GM19438 (cell line): ENCODE data around the gene ADIPOR2.
A peak's percentile ranks its signal among the peaks of the same experiment; 100 is the strongest.

Experiments
- ATAC-seq: cut with Tn5 transposase; IDR thresholded peaks from one replicate; pipeline ENCODE4 v1.9.1; 2021; ENCODE audit warnings: low read depth; ENCODE audit not compliant: unreplicated experiment

The ADIPOR2 gene

DNA sequence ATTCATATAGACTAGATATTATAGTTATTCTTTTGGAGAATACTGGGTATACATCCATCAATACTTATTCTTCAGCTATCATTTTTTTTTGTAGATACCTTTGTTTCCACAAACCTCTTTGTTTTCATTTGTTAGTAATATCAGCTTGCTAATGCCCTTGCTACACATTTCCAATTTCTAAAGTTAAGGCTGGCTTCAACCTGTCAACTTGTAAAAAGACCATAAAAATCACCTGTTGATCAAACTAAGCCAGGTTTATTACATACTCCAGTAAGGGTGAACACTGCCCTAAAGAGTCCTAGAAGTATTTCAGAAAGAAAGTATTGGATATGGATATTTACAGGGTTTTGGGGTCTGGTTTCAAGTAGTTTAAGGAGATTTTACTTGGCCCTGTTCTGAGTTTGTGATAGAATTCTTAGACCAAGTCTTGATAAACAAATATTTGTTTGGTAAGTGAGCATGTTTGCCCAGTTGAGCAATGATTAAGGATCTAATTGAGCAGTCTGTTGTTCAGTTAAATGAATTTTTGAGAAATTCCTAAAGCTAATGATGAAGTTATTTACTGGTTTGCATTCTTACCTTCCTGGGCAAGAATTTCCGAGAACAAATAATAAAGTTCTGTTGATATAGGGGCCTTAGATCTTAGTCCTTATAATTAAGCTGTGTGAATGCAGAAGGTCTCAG is 76.7 kb downstream of the ADIPOR2 start:
- no peak for ATAC-seq

- no peak for ATAC-seq
Observed at GRCh38 chr12:1768615-1769014, 77.7 kb downstream of the ADIPOR2 start.

DNA sequence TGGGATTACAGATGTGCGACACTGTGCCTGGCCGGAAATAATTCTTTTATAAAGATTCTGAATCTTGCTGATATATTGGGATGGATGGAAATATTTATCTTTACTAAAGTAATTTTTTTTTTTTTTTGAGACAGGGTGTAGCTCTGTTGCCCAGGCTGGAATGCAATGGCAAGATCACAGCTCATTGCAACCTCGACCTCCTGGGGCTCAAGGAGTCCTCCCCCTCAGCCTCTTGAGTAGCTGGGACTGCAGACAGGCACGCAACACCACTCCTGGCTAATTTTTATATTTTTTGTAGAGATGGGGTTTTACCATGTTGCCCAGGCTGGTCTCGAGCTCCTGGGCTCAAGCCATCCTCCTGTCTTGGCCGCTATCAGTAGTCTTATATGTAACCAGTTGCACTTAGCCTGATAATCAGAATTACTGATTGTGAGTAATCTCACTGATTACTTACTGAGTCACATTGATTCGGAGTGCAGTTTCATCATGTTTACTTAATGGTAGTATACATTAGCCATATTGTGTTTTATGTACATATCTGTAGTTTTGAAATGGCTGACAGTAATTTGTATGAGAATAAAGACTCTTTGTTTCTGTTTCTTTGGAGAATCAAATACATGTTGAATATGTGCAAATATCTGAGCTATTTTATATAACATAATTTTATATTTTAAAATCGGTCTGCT is 79.1 kb downstream of the ADIPOR2 start:
- ATAC-seq, result no peak

- ATAC-seq, result no peak
Observed at GRCh38 chr12:1773937-1774655, 83.2 kb downstream of the ADIPOR2 start.

- no peak for ATAC-seq
Observed at GRCh38 chr12:1776170-1776921, 85.5 kb downstream of the ADIPOR2 start.

DNA sequence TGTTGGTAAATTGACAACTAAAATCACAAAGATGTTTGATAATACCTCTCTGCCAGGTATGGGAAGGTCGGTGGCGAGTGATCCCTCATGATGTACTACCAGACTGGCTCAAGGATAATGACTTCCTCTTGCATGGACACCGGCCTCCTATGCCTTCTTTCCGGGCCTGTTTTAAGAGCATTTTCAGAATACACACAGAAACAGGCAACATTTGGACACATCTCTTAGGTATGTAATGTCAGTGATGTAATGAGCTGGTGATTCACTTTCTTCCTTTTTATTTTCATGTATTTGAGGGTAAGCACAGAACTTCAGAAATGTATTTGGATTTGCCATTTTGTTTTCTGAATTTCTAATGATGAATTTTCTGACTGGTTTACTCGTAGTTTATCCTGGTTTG is 86.9 kb downstream of the ADIPOR2 start:
- ATAC-seq, result no peak

- ATAC-seq, result no peak
Observed at GRCh38 chr12:1778911-1779310, 88.0 kb downstream of the ADIPOR2 start.

DNA sequence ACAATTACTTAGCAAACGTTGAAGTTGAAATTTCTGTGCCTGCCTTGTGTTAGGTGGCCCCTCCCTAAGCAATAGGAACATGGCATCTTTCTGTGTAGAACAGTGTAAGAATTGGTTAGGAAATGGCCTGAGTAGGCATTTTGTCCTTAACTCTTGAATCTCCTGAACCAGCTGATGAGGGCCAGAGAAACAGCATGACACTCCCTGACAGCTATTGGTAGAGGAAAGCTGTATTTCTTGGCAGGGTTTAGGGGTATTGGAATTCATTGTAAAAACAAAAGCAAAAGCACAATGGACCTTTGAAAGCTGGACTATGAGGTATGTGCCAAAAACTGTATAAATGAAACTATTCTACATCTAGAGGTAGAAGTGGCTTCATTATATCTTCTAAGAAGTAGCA is 88.9 kb downstream of the ADIPOR2 start:
- ATAC-seq, result no peak

DNA sequence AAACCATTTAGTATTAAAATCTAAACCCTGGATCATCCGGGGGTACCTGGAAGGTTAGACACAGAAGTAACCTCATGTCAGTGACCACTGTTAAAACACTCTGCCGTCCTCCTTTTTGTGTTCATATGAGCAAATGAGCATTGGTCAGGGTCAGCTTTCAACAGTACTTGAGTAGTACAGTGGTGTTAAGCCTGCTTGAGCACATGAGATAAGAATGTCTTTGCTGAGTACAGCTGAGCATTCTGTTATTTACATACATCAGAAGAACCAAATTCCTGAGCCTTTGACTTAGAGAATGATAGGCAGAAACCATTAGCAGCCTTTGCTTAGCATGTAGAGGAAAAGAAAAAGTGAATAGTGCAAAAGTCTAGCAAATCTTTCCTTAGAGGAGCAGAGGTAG is 90.9 kb downstream of the ADIPOR2 start:
- no peak for ATAC-seq

GRCh38 chr12:1782215-1782614 is 91.3 kb downstream of the ADIPOR2 start:
- no peak for ATAC-seq

GRCh38 chr12:1787714-1788113 is 96.8 kb downstream of the ADIPOR2 start:
- ATAC-seq, result no peak

DNA sequence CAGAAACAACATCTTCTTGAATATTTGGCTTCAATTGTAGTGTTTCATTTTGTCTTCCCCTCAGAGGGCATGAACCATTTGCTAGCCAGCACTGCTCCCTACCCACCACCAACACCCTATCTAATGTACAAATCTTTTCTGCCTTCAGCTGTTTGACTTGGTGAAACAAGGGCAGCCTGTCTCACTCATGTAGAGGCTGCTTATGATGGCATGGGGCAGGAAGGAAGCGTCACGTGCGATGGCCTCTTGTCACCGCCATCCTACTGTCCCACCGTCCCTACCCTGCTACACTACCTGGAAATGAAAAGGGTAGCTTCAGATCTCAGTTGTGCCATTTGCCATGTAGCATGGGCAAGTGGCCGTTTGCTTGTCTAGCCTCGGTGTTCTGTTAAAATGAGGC is 99.6 kb downstream of the ADIPOR2 start:
- ATAC-seq, result no peak

- no peak for ATAC-seq
Observed at GRCh38 chr12:1791104-1791841, 100.4 kb downstream of the ADIPOR2 start.

DNA sequence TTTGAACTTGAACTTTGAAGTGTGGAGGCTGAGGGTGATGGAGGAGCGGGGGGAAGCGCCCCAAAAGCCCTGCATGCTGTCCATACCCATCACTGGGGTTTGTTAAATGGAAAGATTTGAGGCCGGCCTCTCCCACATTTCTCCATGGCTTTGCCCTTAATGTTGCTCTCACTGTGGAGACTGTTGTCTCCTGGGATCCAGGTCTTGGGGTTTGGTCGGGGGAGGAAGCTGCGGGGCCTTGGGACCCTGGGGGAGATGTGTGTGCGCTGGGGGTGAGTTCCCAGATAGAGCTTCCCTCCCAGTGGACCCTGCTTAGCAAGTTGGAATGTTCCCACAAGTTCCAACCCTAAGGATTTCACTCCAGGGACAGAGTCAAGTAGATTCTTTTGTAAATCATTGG is 101.5 kb downstream of the ADIPOR2 start:
- ATAC-seq, result no peak

GRCh38 chr12:1793426-1794210 is 102.7 kb downstream of the ADIPOR2 start:
- no peak for ATAC-seq

DNA sequence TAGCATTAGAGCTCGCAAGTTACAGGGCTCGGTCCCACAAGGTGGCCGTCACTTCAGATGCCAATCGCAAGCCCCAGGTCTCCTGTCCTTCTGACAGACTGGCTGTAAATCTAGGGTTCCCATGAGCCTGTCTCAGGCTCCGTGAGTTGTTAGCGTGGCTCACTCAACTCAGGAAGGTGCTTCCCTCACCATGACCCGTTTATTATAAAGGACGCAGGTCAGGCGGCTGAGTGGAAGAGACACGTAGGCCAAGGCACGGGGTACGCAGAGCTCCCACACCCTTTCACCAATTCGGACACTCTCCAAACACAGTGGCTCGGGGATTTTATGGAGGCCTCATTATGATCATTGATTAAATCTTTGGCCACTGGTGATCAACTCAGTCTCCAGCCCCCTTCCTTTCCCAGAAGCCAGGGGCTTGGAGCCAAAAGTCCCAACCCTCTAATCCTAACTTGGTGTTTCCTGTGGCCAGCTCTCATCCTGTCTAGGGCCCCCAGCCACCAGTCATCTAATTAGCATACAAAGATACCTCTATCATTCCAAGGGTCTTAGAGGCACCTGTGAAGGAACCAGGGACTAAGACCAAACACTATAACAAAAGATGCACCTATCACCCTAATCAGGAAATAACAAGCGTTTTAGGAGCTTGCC is 103.7 kb downstream of the ADIPOR2 start:
- ATAC-seq, result no peak

- no peak for ATAC-seq
Observed at GRCh38 chr12:1795221-1795784, 104.4 kb downstream of the ADIPOR2 start.

DNA sequence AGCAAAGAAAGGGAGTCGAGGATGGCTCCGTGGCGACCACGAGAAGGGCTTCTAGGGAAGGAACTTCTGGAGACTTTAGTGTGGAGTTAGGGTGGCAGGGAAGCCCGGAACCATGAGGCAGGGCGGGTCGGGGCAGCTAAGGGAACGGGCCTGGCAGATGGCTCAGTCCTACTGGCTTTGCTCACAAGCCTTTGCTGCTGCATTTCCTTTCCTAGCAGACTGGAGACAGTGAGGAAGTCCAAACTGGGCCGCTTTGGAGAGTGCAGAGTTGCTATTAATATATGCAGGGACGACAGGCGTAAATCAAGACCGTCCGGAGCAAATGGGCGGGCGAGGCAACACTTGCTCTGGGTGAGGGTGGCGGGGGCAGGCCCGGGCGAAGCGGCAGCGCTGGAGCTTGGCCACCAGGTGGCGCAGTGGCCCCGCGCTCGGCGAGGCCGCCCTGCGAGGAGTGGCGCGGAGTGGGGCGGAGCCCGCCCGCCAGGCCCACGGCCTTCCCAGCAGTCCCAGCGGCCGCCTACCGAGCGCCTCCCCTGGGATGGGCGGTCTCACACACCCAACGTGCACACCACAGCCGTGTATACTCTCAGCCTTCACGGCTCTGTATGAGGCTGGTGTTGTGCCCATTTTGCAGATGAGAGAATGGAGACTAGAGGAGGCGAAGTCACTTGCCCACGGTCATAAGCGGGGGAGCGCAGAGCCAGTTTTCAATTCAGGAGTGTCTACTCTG is 105.1 kb downstream of the ADIPOR2 start:
- ATAC-seq, result peak; percentile 82
